H1 (cell line): ENCODE results near the gene COX14.

ENCODE experiments used
- CHD1 ChIP-seq: IDR thresholded peaks from 2 replicates; pipeline ENCODE4 v1.6.1; 2012; ENCODE audit warnings: low read depth, low read length, improper control_type of control experiment
- JUND ChIP-seq: IDR thresholded peaks from 2 replicates; pipeline ENCODE4 v1.6.1; 2011; ENCODE audit warnings: mild to moderate bottlenecking, improper control_type of control experiment, low read length
- MAFK ChIP-seq: IDR thresholded peaks from 2 replicates; pipeline ENCODE4 v1.6.1; 2012; ENCODE audit warnings: low read depth, mild to moderate bottlenecking, improper control_type of control experiment, low read length
- POLR2AphosphoS5 ChIP-seq: IDR thresholded peaks from 2 replicates; pipeline ENCODE4 v1.6.1; 2011; ENCODE audit warnings: low read depth, low read length
- TF ChIP-seq, protein P1 (sequence below), 3 experiments: IDR thresholded peaks; 1 replicate in 2 of 3; 2 replicates in 1 of 3; pipeline versions ENCODE4 v1.5.1 to v1.6.1; 2011; ENCODE audit warnings: low read length in 3 of 3, mild to moderate bottlenecking in 3 of 3, inconsistent platforms in 2 of 3, low read depth in 1 of 3, moderate library complexity in 1 of 3; ENCODE audit not compliant: insufficient read depth in 1 of 3; ENCODE audit errors: control extremely low read depth in 1 of 3
- TF ChIP-seq, protein P2 (sequence below): IDR thresholded peaks from 2 replicates; pipeline ENCODE4 v1.6.1; 2011; ENCODE audit warnings: low read length, improper control_type of control experiment

DNA sequence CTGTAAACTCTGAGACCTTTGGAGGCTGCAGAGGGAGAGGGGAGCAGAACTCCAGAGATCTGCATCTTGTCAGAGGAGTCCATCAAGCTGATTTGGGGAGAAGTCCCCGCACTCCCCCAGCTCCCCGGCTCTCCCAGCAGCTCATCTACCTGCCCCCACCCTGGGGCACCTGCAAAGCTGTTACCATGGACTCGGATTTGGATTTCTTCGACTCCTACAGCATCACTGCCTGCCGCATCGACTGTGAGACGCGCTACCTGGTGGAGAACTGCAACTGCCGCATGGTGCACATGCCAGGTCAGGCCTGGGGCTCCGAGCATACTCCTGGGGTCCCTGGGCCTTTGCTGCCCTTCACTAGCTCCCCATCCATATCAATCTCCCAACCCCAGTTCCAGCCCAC is 33.8 kb upstream of the COX14 start:
- TF ChIP-seq, protein P1, sequence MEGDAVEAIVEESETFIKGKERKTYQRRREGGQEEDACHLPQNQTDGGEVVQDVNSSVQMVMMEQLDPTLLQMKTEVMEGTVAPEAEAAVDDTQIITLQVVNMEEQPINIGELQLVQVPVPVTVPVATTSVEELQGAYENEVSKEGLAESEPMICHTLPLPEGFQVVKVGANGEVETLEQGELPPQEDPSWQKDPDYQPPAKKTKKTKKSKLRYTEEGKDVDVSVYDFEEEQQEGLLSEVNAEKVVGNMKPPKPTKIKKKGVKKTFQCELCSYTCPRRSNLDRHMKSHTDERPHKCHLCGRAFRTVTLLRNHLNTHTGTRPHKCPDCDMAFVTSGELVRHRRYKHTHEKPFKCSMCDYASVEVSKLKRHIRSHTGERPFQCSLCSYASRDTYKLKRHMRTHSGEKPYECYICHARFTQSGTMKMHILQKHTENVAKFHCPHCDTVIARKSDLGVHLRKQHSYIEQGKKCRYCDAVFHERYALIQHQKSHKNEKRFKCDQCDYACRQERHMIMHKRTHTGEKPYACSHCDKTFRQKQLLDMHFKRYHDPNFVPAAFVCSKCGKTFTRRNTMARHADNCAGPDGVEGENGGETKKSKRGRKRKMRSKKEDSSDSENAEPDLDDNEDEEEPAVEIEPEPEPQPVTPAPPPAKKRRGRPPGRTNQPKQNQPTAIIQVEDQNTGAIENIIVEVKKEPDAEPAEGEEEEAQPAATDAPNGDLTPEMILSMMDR (IDR thresholded peaks at IDR 0.05; ENCODE audit: control extremely low read depth in 1 of 3, insufficient read depth in 1 of 3, low read depth in 1 of 3, low read length in 3 of 3), result no peak
- TF ChIP-seq CHD1, result no peak
- TF ChIP-seq POLR2AphosphoS5, result no peak
- no peak for TF ChIP-seq MAFK
- TF ChIP-seq JUND, result no peak
- TF ChIP-seq, protein P2, sequence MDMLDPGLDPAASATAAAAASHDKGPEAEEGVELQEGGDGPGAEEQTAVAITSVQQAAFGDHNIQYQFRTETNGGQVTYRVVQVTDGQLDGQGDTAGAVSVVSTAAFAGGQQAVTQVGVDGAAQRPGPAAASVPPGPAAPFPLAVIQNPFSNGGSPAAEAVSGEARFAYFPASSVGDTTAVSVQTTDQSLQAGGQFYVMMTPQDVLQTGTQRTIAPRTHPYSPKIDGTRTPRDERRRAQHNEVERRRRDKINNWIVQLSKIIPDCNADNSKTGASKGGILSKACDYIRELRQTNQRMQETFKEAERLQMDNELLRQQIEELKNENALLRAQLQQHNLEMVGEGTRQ, result no peak
